ENCODE data around the gene ORM1. TPM values are rescaled to one million over a fixed set of nuclear protein-coding genes. Genes with fewer than 3 reads are reported as not detected.

ORM1 gene
- total and polyA plus RNA-seq, 2 donors (not counting 3 experiments of a cell fraction or from before 2014, with no cell fraction given) = not detected

- POLR2A ChIA-PET = no interaction called here
- dilution Hi-C loops (cut with MboI; ENCODE audit: extremely low pct_ligation_motif_present, low sequenced_read_pairs) (no loop called here), intact Hi-C loops (cut with micrococcal nuclease) (no loop called here)
- no peak for DNase-seq (ENCODE audit: low read depth, low spot score)
- Histone ChIP-seq H2AFZ (ENCODE audit: low read depth, low read length) (no peak overlapping the region), H3K36me3 (ENCODE audit: control insufficient read depth in 2 of 2, extremely low read depth in 1 of 2, insufficient read depth in 2 of 2, low read length in 2 of 2) (peaks cover 5 to 7% of the 10 kb centered on the region in 2 experiments), H3K9me3 (replicated peaks; ENCODE audit: control insufficient read depth, insufficient read depth, low read length) (no peaks in the 10 kb centered on the region), H4K20me1 (replicated peaks; ENCODE audit: control insufficient read depth, extremely low read depth, insufficient read depth, low read length) (no peaks in the 10 kb centered on the region), H3K4me3 (replicated peaks in 1 of 3; ENCODE audit: insufficient read depth in 1 of 3, low read depth in 1 of 3, low read length in 3 of 3) (no peak overlapping the region), H3K4me2 (ENCODE audit: insufficient read depth, low read length) (no peak overlapping the region), H3K4me1 (ENCODE audit: control insufficient read depth, extremely low read depth, insufficient read depth, low read length) (no peaks in the 10 kb centered on the region), H3K9me1 (replicated peaks; ENCODE audit: control insufficient read depth, extremely low read depth, insufficient read depth, low read length) (no peaks in the 10 kb centered on the region), H3K27me3 (ENCODE audit: control insufficient read depth in 2 of 2, insufficient read depth in 2 of 2, low read length in 2 of 2) (no peaks in the 10 kb centered on the region), H3K27ac (ENCODE audit: insufficient read depth, low read depth, low read length) (no peak overlapping the region), H3K9ac (replicated peaks; ENCODE audit: extremely low read depth, insufficient read depth, low read length) (no peak overlapping the region), H3K79me2 (ENCODE audit: control insufficient read depth, insufficient read depth, low read length) (no peaks in the 10 kb centered on the region)
- BruUV-seq (replicated peaks) = no TSS peak
- no peak for FAIRE-seq
- TF ChIP-seq MYC (IDR thresholded peaks at IDR 0.05; ENCODE audit: low read depth, low read length) = no peak
- CTCF ChIA-PET = interaction anchor here (2.1 to 3.6 kb wide), 2 partner anchors 10 to 193 kb away, joined by 14 to 24 read pairs; no protein-coding TSS in a partner anchor
Measured at GRCh38 chr9:114300846-114301797, 21.8 kb upstream of the ORM1 start.

- ChIA-PET CTCF (no interaction called here), POLR2A (no interaction called here)
- no TSS peak for BruUV-seq (replicated peaks)
- H3K27ac ChIP-seq (ENCODE audit: insufficient read depth, low read depth, low read length) = no peak overlapping the region
- H3K79me2 ChIP-seq (ENCODE audit: control insufficient read depth, insufficient read depth, low read length) = no peaks in the 10 kb centered on the region
- H3K36me3 ChIP-seq (ENCODE audit: control insufficient read depth in 2 of 2, extremely low read depth in 1 of 2, insufficient read depth in 2 of 2, low read length in 2 of 2) = peaks cover 5 to 8% of the 10 kb centered on the region in 2 experiments
- intact Hi-C loops (cut with micrococcal nuclease) (no loop called here), dilution Hi-C loops (cut with MboI; ENCODE audit: extremely low pct_ligation_motif_present, low sequenced_read_pairs) (no loop called here)
- TF ChIP-seq MAX (IDR thresholded peaks at IDR 0.05; ENCODE audit: insufficient read depth, insufficient read length) = no peak
- no peak for TF ChIP-seq EZH2 (IDR thresholded peaks at IDR 0.05; ENCODE audit: borderline replicate concordance, low read depth, low read length, severe bottlenecking)
- no peak for TF ChIP-seq POLR2A (IDR thresholded peaks at IDR 0.05; ENCODE audit: low read depth, low read length)
- TF ChIP-seq CTCF (IDR thresholded peaks at IDR 0.05; ENCODE audit: extremely low read depth in 1 of 2, insufficient read depth in 1 of 2, low read depth in 1 of 2, low read length in 2 of 2) = no peak
- TF ChIP-seq FOS (IDR thresholded peaks at IDR 0.05; ENCODE audit: borderline replicate concordance, insufficient read depth, low read length) = no peak
- no peak for TF ChIP-seq GATA2 (IDR thresholded peaks at IDR 0.05; ENCODE audit: insufficient read depth, insufficient read length, low read depth, low read length)
- no peak for TF ChIP-seq JUN (IDR thresholded peaks at IDR 0.05; ENCODE audit: borderline replicate concordance, insufficient read depth, insufficient read length, low read depth)
- no peak for TF ChIP-seq MYC (IDR thresholded peaks at IDR 0.05; ENCODE audit: low read depth, low read length)
- TF ChIP-seq POLR2AphosphoS5 (IDR thresholded peaks at IDR 0.05; ENCODE audit: insufficient read depth, low read depth, low read length) = no peak
- H3K4me1 ChIP-seq (ENCODE audit: control insufficient read depth, extremely low read depth, insufficient read depth, low read length) = no peaks in the 10 kb centered on the region
- no peak for DNase-seq (ENCODE audit: low read depth, low spot score)
- FAIRE-seq = no peak
- no peaks in the 10 kb centered on the region for H3K9me1 ChIP-seq (replicated peaks; ENCODE audit: control insufficient read depth, extremely low read depth, insufficient read depth, low read length)
- no peak overlapping the region for H3K4me2 ChIP-seq (ENCODE audit: insufficient read depth, low read length)
- no peak overlapping the region for H2AFZ ChIP-seq (ENCODE audit: low read depth, low read length)
- no peaks in the 10 kb centered on the region for H4K20me1 ChIP-seq (replicated peaks; ENCODE audit: control insufficient read depth, extremely low read depth, insufficient read depth, low read length)
- no peak overlapping the region for H3K9ac ChIP-seq (replicated peaks; ENCODE audit: extremely low read depth, insufficient read depth, low read length)
- no peaks in the 10 kb centered on the region for H3K9me3 ChIP-seq (replicated peaks; ENCODE audit: control insufficient read depth, insufficient read depth, low read length)
- no peaks in the 10 kb centered on the region for H3K27me3 ChIP-seq (ENCODE audit: control insufficient read depth in 2 of 2, insufficient read depth in 2 of 2, low read length in 2 of 2)
- no peak overlapping the region for H3K4me3 ChIP-seq (replicated peaks in 1 of 3; ENCODE audit: insufficient read depth in 1 of 3, low read depth in 1 of 3, low read length in 3 of 3)
Measured at GRCh38 chr9:114301798-114302565, 20.9 kb upstream of the ORM1 start.
